Measurements from ENCODE around the gene RRP1B. TPM values are rescaled to one million over a fixed set of nuclear protein-coding genes. Genes with fewer than 3 reads are reported as not detected.

The RRP1B gene
- total and polyA plus RNA-seq, 2 of the 13 experiments (the other 11 are each of a cell fraction or from before 2014, with no cell fraction given), result 16.3 to 46.2 TPM

- Histone ChIP-seq H3K79me2 (ENCODE audit: insufficient read depth, low read length) (peaks cover 56% of the 10 kb centered on the region), H4K20me1 (ENCODE audit: insufficient read depth, low read length) (peaks cover 27% of the 10 kb centered on the region)
- WGBS (ENCODE audit: low lambda C conversion rate), result 88% methylated on average over 2 of the region's 4 CpGs
Observed at GRCh38 chr21:43721206-43721605, 61.8 kb downstream of the RRP1B start.

More at GRCh38 chr21:43721206-43721605, 61.8 kb downstream of the RRP1B start:
- no peak for FAIRE-seq
- no peak for DNase-seq (ENCODE audit: low spot score)
- Histone ChIP-seq H3K4me3 (replicated peaks in 1 of 3; ENCODE audit: insufficient read depth in 1 of 3, low read depth in 2 of 3, low read length in 3 of 3) (peak overlapping the region; percentile 79 to 97 (median 91); a peak in 5 of 6 replicates), H3K9me3 (ENCODE audit: low read length) (no peaks in the 10 kb centered on the region), H3K4me1 (ENCODE audit: insufficient read depth, low read length) (peaks cover 38% of the 10 kb centered on the region), H3K36me3 (replicated peaks in 1 of 2; ENCODE audit: control insufficient read depth in 1 of 2, insufficient read depth in 2 of 2, low read length in 2 of 2) (peaks cover 8 to 19% of the 10 kb centered on the region in 2 experiments; a peak in 4 of 5 replicates), H3K27ac (ENCODE audit: extremely low read length, insufficient read depth, low read length) (no peak overlapping the region), H3K9ac (ENCODE audit: insufficient read depth, low read depth, low read length) (peak overlapping the region; percentile 93; the same call in 1 of the 2 replicates), H3K4me2 (ENCODE audit: low read depth, low read length) (peak overlapping the region; percentile 98), H3K27me3 (ENCODE audit: control insufficient read depth in 1 of 2, insufficient read depth in 2 of 2, low read length in 2 of 2) (peaks cover 2 to 3% of the 10 kb centered on the region in 2 experiments; a peak in 2 of 5 replicates), H2AFZ (ENCODE audit: low read length) (no peak overlapping the region)
- intact Hi-C loops (cut with micrococcal nuclease; ENCODE audit: unreplicated experiment), result no loop called here
- CTCF ChIA-PET (ENCODE audit: low intra/inter-chr PET ratio, low total read pairs), result no interaction called here
- POLR2A ChIA-PET, result interaction anchor here (1.1 to 1.2 kb wide), 2 partner anchors 10 to 68 kb away, joined by 3 read pairs; no protein-coding TSS in a partner anchor
- ATAC-seq, result no peak
- in situ Hi-C loops (cut with HindIII; ENCODE audit: extremely low pct_ligation_motif_present, low pct_unique_long_range_greater_than_20kb), result no loop called here
- no peak for TF ChIP-seq REXO4 (CRISPR knock-in tag; IDR thresholded peaks at IDR 0.05; ENCODE audit: borderline replicate concordance)
- TF ChIP-seq, protein P1, sequence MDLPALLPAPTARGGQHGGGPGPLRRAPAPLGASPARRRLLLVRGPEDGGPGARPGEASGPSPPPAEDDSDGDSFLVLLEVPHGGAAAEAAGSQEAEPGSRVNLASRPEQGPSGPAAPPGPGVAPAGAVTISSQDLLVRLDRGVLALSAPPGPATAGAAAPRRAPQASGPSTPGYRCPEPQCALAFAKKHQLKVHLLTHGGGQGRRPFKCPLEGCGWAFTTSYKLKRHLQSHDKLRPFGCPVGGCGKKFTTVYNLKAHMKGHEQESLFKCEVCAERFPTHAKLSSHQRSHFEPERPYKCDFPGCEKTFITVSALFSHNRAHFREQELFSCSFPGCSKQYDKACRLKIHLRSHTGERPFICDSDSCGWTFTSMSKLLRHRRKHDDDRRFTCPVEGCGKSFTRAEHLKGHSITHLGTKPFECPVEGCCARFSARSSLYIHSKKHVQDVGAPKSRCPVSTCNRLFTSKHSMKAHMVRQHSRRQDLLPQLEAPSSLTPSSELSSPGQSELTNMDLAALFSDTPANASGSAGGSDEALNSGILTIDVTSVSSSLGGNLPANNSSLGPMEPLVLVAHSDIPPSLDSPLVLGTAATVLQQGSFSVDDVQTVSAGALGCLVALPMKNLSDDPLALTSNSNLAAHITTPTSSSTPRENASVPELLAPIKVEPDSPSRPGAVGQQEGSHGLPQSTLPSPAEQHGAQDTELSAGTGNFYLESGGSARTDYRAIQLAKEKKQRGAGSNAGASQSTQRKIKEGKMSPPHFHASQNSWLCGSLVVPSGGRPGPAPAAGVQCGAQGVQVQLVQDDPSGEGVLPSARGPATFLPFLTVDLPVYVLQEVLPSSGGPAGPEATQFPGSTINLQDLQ (CRISPR knock-in tag; IDR thresholded peaks at IDR 0.05), result no peak
- no peak for TF ChIP-seq SIX4 (CRISPR knock-in tag; IDR thresholded peaks at IDR 0.05)
- no peak for TF ChIP-seq ZBTB34 (CRISPR knock-in tag; IDR thresholded peaks at IDR 0.05)
- TF ChIP-seq POLR2G (IDR thresholded peaks at IDR 0.05; ENCODE audit: low read depth, low read length), result no peak
- TF ChIP-seq NCOA2 (CRISPR knock-in tag; IDR thresholded peaks at IDR 0.05), result no peak
- no peak for TF ChIP-seq ZNF678 (CRISPR knock-in tag; IDR thresholded peaks at IDR 0.05)
- TF ChIP-seq ZNF720 (CRISPR knock-in tag; IDR thresholded peaks at IDR 0.05), result no peak
- no peak for TF ChIP-seq ZNF672 (CRISPR knock-in tag; IDR thresholded peaks at IDR 0.05)
- TF ChIP-seq ZFP37 (CRISPR knock-in tag; IDR thresholded peaks at IDR 0.05; ENCODE audit: borderline replicate concordance), result no peak
- no peak for TF ChIP-seq CENPBD1 (CRISPR knock-in tag; IDR thresholded peaks at IDR 0.05; ENCODE audit: borderline replicate concordance, low read depth)
- TF ChIP-seq ZNF784 (CRISPR knock-in tag; IDR thresholded peaks at IDR 0.05; ENCODE audit: borderline replicate concordance), result no peak
- TF ChIP-seq ZSCAN30 (CRISPR knock-in tag; IDR thresholded peaks at IDR 0.05), result no peak
- no peak for TF ChIP-seq STAT6 (CRISPR knock-in tag; IDR thresholded peaks at IDR 0.05; ENCODE audit: borderline replicate concordance)
- TF ChIP-seq PHF21A (CRISPR knock-in tag; IDR thresholded peaks at IDR 0.05), result no peak
- BruUV-seq (replicated peaks), result no TSS peak
